Kidney (tissue), 14 donors: ENCODE results near the gene KDELR3. TPM values are rescaled to one million over a fixed set of nuclear protein-coding genes. Genes with fewer than 3 reads are reported as not detected.

ENCODE experiments used
- DNase-seq, 5 donors: peaks; one replicate each; pipeline ENCODE4 v3.0.0-alpha.2; 2013 to 2020
- FAIRE-seq: peaks from 2 replicates; lab custom pipeline; 2012; peaks lifted over from hg19 to GRCh38; lab: Jason Lieb, UNC
- H3K27ac ChIP-seq, 2 donors: one replicate each; pipeline ENCODE4 v1.7.0; 2013; ENCODE audit warnings: low read depth in 2 of 2, low read length in 2 of 2, inconsistent platforms in 1 of 2
- H3K27me3 ChIP-seq: one replicate; pipeline ENCODE4 v1.7.1; 2013; ENCODE audit warnings: low read length, inconsistent platforms; ENCODE audit not compliant: control insufficient read depth, insufficient read depth
- H3K36me3 ChIP-seq, 3 donors: one replicate each; pipeline versions ENCODE4 v1.7.0 to v1.7.1; 2013; ENCODE audit warnings: low read length in 3 of 3, control low read depth in 1 of 3, inconsistent platforms in 1 of 3; ENCODE audit not compliant: insufficient read depth in 3 of 3, control insufficient read depth in 2 of 3
- H3K4me1 ChIP-seq, 3 donors: one replicate each; pipeline versions ENCODE4 v1.7.0 to v1.7.1; 2013; ENCODE audit warnings: low read length in 3 of 3, inconsistent platforms in 1 of 3, low read depth in 1 of 3; ENCODE audit not compliant: control insufficient read depth in 2 of 3, insufficient read depth in 2 of 3
- H3K4me3 ChIP-seq, 3 donors: one replicate each; pipeline versions ENCODE4 v1.7.0 to v1.8.1; 2013; ENCODE audit warnings: low read length in 3 of 3, control low read depth in 1 of 3, inconsistent platforms in 1 of 3
- H3K9ac ChIP-seq, 3 donors: one replicate each; pipeline versions ENCODE4 v1.7.0 to v1.7.1; 2013; ENCODE audit warnings: low read length in 3 of 3, control low read depth in 1 of 3, inconsistent platforms in 1 of 3
- H3K9me3 ChIP-seq, 3 donors: one replicate each; pipeline versions ENCODE4 v1.7.0 to v1.7.1; 2013; ENCODE audit warnings: low read length in 3 of 3, control low read depth in 1 of 3, inconsistent platforms in 1 of 3; ENCODE audit not compliant: control insufficient read depth in 2 of 3, insufficient read depth in 1 of 3
- CTCF ChIP-seq: IDR thresholded peaks from 3 replicates; pipeline ENCODE4 v1.5.1; 2012; ENCODE audit warnings: mild to moderate bottlenecking, moderate library complexity, borderline replicate concordance; ENCODE audit not compliant: insufficient read depth; ENCODE audit errors: extremely low read depth
- intact Hi-C: fragments of 100-400 bp; cut with DNase I; formaldehyde crosslinking; loops from one replicate; pipeline ENCODE4 v1.11.1; 2022
- polyA plus RNA-seq: library from polyadenylated mRNA; stranded (reverse); fragments of 350-450 nt; fragmentation: Illumina TruSeq; extraction: RNeasy Lipid Tissue Mini Kit (QIAGEN cat#74804); gene quantifications from one replicate; pipeline ENCODE4 v1.2.3, GENCODE V29; 2014; ENCODE audit warnings: low read depth, low replicate concordance; ENCODE audit not compliant: insufficient read depth
- total RNA-seq: library from RNA; stranded (reverse); fragmentation: NEBNext Ultra II Directional; extraction: Animal tissue kit (Norgen Biotek cat#: 25700); gene quantifications from one replicate; pipeline ENCODE4 v1.2.1, GENCODE V29; 2021
- donor health status: control.
- donor health status: control.
- donor health status: control.
- donor health status: control.
- donor health status: control.
- donor health status: DM: yes; HTN: yes; CAD: no.
- donor health status: Normal renal cell carcinoma (clear cell type).

KDELR3 gene
- total and polyA plus RNA-seq, 2 donors from 2014 or later, result 11.4 to 16.7 TPM

- Histone ChIP-seq H3K9ac (no peak overlapping the region), H3K4me1 (peaks cover 0 to 8% (median 0%) of the 10 kb centered on the region in 3 donors), H3K27ac (no peak overlapping the region), H3K4me3 (no peak overlapping the region), H3K27me3 (no peaks in the 10 kb centered on the region), H3K9me3 (no peaks in the 10 kb centered on the region), H3K36me3 (no peaks in the 10 kb centered on the region)
- DNase-seq, result peak in 2 of 5 donors; percentile 49 to 69
- TF ChIP-seq CTCF, result no peak
- intact Hi-C loops, result no loop called here
- no peak for FAIRE-seq
Observed at GRCh38 chr22:38465673-38466490, 2.0 kb upstream of the KDELR3 start.

GRCh38 chr22:38467438-38467903 lies 425 bp upstream of the KDELR3 start:
- peaks cover 0 to 8% (median 0%) of the 10 kb centered on the region in 3 donors for H3K4me1 ChIP-seq
- DNase-seq (no peak), FAIRE-seq (no peak)
- H3K27me3 ChIP-seq, result no peaks in the 10 kb centered on the region
- H3K36me3 ChIP-seq, result no peaks in the 10 kb centered on the region
- peak overlapping the region in 1 of 3 donors; percentile 65 for H3K9ac ChIP-seq
- H3K4me3 ChIP-seq, result peak overlapping the region; percentile 26 to 66 (median 35)
- no peak for TF ChIP-seq CTCF
- peak overlapping the region in 1 of 2 donors; percentile 13 for H3K27ac ChIP-seq
- H3K9me3 ChIP-seq, result no peaks in the 10 kb centered on the region
- intact Hi-C loops, result no loop called here

- Histone ChIP-seq H3K9me3 (no peaks in the 10 kb centered on the region), H3K27me3 (no peaks in the 10 kb centered on the region), H3K36me3 (no peaks in the 10 kb centered on the region), H3K4me1 (peaks cover 0 to 8% (median 0%) of the 10 kb centered on the region in 3 donors), H3K9ac (peak overlapping the region in 2 of 3 donors; percentile 59 to 88), H3K4me3 (peak overlapping the region in 2 of 3 donors; percentile 61 to 66), H3K27ac (no peak overlapping the region)
- intact Hi-C loops, result no loop called here
- DNase-seq (peak in 3 of 5 donors; percentile 35 to 61 (median 56)), FAIRE-seq (no peak)
- no peak for TF ChIP-seq CTCF
Observed at GRCh38 chr22:38468443-38469305, 778 bp downstream of the KDELR3 start.
